PC-9 (cell line): ENCODE data around the gene MST1. TPM values are rescaled to one million over a fixed set of nuclear protein-coding genes. Genes with fewer than 3 reads are reported as not detected.
A peak's percentile ranks its signal among the peaks of the same experiment; 100 is the strongest.

Source experiments
- BruUV-seq: library from RNA; stranded (reverse); fragments of 400-500 nt; replicated peaks from 2 replicates; lab custom pipeline; 2021; lab: Mats Ljungman, UMichigan
- CTCF ChIA-PET: fragments of 300-600 bp; sonication (Branson Sonifier 250); formaldehyde crosslinking; loops from one replicate; lab custom pipeline; 2022; ENCODE audit warnings: antibody characterized with exemption; lab: Charles Lee
- POLR2A ChIA-PET: fragments of 300-600 bp; sonication (Branson Sonifier 250); formaldehyde crosslinking; loops from one replicate; lab custom pipeline; 2022; ENCODE audit warnings: antibody characterized with exemption; ENCODE audit not compliant: unreplicated experiment; lab: Charles Lee
- DNase-seq, 2 experiments: peaks; one replicate each; pipeline versions ENCODE4 v3.0.0 to v3.0.0-alpha.2; 2015 to 2022; ENCODE audit warnings: mixed read lengths in 1 of 2
- H2AFZ ChIP-seq: fragments of 200-600 bp; sonication (generic); 2 replicates; pipeline ENCODE4 v1.8.1; 2017; ENCODE audit warnings: antibody characterized with exemption
- H3F3A ChIP-seq: fragments of 200-600 bp; sonication (generic); 2 replicates; pipeline ENCODE4 v1.8.1; 2017; ENCODE audit warnings: antibody characterized with exemption, mild to moderate bottlenecking, low read depth; ENCODE audit not compliant: insufficient read depth
- H3K27ac ChIP-seq: fragments of 200-600 bp; sonication (generic); 2 replicates; pipeline ENCODE4 v1.6.1; 2016; ENCODE audit warnings: mixed run types
- H3K27me3 ChIP-seq: fragments of 200-600 bp; sonication (generic); 2 replicates; pipeline ENCODE4 v1.6.1; 2016; ENCODE audit warnings: low read depth, mixed run types; ENCODE audit not compliant: insufficient read depth
- H3K36me3 ChIP-seq: fragments of 200-600 bp; sonication (generic); 2 replicates; pipeline ENCODE4 v1.6.1; 2016; ENCODE audit warnings: low read depth, mixed run types
- H3K4me1 ChIP-seq: fragments of 200-600 bp; sonication (generic); replicated peaks from 2 replicates; pipeline ENCODE4 v1.6.1; 2016; ENCODE audit warnings: mixed run types; ENCODE audit not compliant: insufficient read depth
- H3K4me2 ChIP-seq: fragments of 200-600 bp; sonication (generic); 2 replicates; pipeline ENCODE4 v1.6.1; 2017; ENCODE audit warnings: mixed run types
- H3K4me3 ChIP-seq: fragments of 200-600 bp; sonication (generic); 2 replicates; pipeline ENCODE4 v1.6.1; 2016; ENCODE audit warnings: mixed run types
- H3K79me2 ChIP-seq: fragments of 200-600 bp; sonication (generic); 2 replicates; pipeline ENCODE4 v1.6.1; 2017; ENCODE audit warnings: low read depth, mixed run types
- H3K9me2 ChIP-seq: fragments of 200-600 bp; sonication (generic); 2 replicates; pipeline ENCODE4 v1.8.1; 2017; ENCODE audit warnings: mild to moderate bottlenecking; ENCODE audit not compliant: insufficient read depth
- H3K9me3 ChIP-seq: fragments of 200-600 bp; sonication (generic); 2 replicates; pipeline ENCODE4 v1.8.1; 2016; ENCODE audit warnings: low read depth; ENCODE audit not compliant: insufficient read depth
- H4K20me1 ChIP-seq: fragments of 200-600 bp; sonication (generic); 2 replicates; pipeline ENCODE4 v1.8.1; 2017; ENCODE audit not compliant: insufficient read depth
- EZH2 ChIP-seq: fragments of 200-600 bp; sonication (generic); IDR thresholded peaks from 2 replicates; pipeline ENCODE4 v1.8.0; 2017; ENCODE audit warnings: antibody characterized with exemption, low read depth
- intact Hi-C: fragments of 100-400 bp; cut with micrococcal nuclease; formaldehyde crosslinking; loops from one replicate; pipeline ENCODE4 v1.10.0; 2022; ENCODE audit not compliant: unreplicated experiment
- total RNA-seq: library from RNA; stranded (reverse); gene quantifications from 2 replicates; pipeline ENCODE4 v1.2.3, GENCODE V29; 2021
- TF ChIP-seq, protein P1 (sequence below): fragments of 200-600 bp; sonication (generic); conservative IDR thresholded peaks from 2 replicates; pipeline ENCODE4 v1.6.1; 2017; ENCODE audit warnings: mixed run types, antibody characterized with exemption, mild to moderate bottlenecking, moderate library complexity

The MST1 gene
- total RNA-seq, 1 experiment from 2014 or later = 10.4 TPM

DNA sequence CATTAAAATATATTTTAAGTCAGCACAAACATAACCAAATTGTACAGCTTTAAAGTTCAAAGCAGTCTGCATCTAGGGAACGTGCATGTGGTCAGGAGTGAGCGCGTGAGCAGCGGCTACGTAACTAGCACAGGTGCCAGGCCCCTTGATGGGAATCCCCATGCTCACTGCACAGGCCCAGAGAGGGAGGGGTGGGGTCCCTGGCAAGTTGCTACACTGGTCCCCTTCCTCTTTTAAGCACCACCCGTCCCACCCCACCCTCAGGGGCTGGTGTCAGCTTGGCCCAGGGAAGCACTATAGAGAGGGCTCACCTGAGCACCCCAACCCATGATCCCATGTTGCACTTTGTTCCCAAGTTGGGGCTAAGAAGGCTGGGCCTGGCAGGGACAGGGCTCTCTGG lies 35.3 kb upstream of the MST1 start:
- Histone ChIP-seq H3K36me3 (no peaks in the 10 kb centered on the region), H3K9me2 (no peaks in the 10 kb centered on the region), H3K4me2 (peak overlapping the region; percentile 89), H3F3A (peaks cover 15% of the 10 kb centered on the region; the same call in 1 of the 2 replicates), H3K4me3 (peak overlapping the region; percentile 86), H3K27me3 (no peaks in the 10 kb centered on the region), H4K20me1 (no peaks in the 10 kb centered on the region), H2AFZ (peak overlapping the region; percentile 73; the same call in 1 of the 2 replicates), H3K27ac (peak overlapping the region; percentile 71), H3K79me2 (peaks cover 9% of the 10 kb centered on the region), H3K4me1 (peaks cover 13% of the 10 kb centered on the region; the same call in 1 of the 2 replicates), H3K9me3 (no peaks in the 10 kb centered on the region)
- ChIA-PET CTCF (no interaction called here), POLR2A (no interaction called here)
- intact Hi-C loops = loop anchor here (1.0 to 5.0 kb wide), 3 partner anchors 62 to 182 kb away; partner anchors contain the start of genes INKA1 and IP6K1
- BruUV-seq = no TSS peak
- no peak for TF ChIP-seq EZH2
- TF ChIP-seq, protein P1, sequence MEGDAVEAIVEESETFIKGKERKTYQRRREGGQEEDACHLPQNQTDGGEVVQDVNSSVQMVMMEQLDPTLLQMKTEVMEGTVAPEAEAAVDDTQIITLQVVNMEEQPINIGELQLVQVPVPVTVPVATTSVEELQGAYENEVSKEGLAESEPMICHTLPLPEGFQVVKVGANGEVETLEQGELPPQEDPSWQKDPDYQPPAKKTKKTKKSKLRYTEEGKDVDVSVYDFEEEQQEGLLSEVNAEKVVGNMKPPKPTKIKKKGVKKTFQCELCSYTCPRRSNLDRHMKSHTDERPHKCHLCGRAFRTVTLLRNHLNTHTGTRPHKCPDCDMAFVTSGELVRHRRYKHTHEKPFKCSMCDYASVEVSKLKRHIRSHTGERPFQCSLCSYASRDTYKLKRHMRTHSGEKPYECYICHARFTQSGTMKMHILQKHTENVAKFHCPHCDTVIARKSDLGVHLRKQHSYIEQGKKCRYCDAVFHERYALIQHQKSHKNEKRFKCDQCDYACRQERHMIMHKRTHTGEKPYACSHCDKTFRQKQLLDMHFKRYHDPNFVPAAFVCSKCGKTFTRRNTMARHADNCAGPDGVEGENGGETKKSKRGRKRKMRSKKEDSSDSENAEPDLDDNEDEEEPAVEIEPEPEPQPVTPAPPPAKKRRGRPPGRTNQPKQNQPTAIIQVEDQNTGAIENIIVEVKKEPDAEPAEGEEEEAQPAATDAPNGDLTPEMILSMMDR = no peak
- DNase-seq = no peak

GRCh38 chr3:49723628-49724551 lies 34.6 kb upstream of the MST1 start, which contains the start of gene GMPPB:
TSS of gene GMPPB (minus strand) at chr3:49723951. CDS start at chr3:49723726, 225 bp downstream.
- Histone ChIP-seq H3F3A (peaks cover 15% of the 10 kb centered on the region; the same call in 1 of the 2 replicates), H3K79me2 (peaks cover 9% of the 10 kb centered on the region), H4K20me1 (no peaks in the 10 kb centered on the region), H3K9me2 (no peaks in the 10 kb centered on the region), H3K27me3 (no peaks in the 10 kb centered on the region), H3K9me3 (no peaks in the 10 kb centered on the region), H3K36me3 (no peaks in the 10 kb centered on the region), H3K4me1 (peaks cover 13% of the 10 kb centered on the region; the same call in 1 of the 2 replicates), H3K4me2 (peak within 1 kb of the TSS; percentile 93), H3K4me3 (peak within 1 kb of the TSS; percentile 86), H2AFZ (peak within 1 kb of the TSS; percentile 73), H3K27ac (peak within 1 kb of the TSS; percentile 78)
- CTCF ChIA-PET = no interaction called here
- intact Hi-C loops = loop anchor here (1.0 to 5.0 kb wide), 4 partner anchors 51 to 182 kb away; partner anchors contain the start of genes INKA1 and IP6K1
- peak; percentile 93 to 96 for DNase-seq
- TSS peak; percentile 83 for BruUV-seq
- POLR2A ChIA-PET = interaction anchor here (0.5 to 0.7 kb wide), 3 partner anchors 10 to 206 kb away, joined by 3 to 6 read pairs (median 3); partner anchors contain the start of gene MON1A
- TF ChIP-seq, protein P1 = no peak
- TF ChIP-seq EZH2 = no peak

- Histone ChIP-seq H3F3A (peaks cover 15% of the 10 kb centered on the region; the same call in 1 of the 2 replicates), H3K79me2 (peaks cover 9% of the 10 kb centered on the region), H3K9me3 (no peaks in the 10 kb centered on the region), H3K4me1 (peaks cover 13% of the 10 kb centered on the region; the same call in 1 of the 2 replicates), H2AFZ (peak overlapping the region; percentile 73; the same call in 1 of the 2 replicates), H3K27ac (peak overlapping the region; percentile 78), H3K36me3 (no peaks in the 10 kb centered on the region), H3K4me3 (peak overlapping the region; percentile 86), H3K4me2 (peak overlapping the region; percentile 93), H3K27me3 (no peaks in the 10 kb centered on the region), H3K9me2 (no peaks in the 10 kb centered on the region), H4K20me1 (no peaks in the 10 kb centered on the region)
- CTCF ChIA-PET = no interaction called here
- intact Hi-C loops = loop anchor here (2.0 to 5.0 kb wide), 2 partner anchors 50 to 79 kb away; partner anchors contain the start of gene INKA1
- POLR2A ChIA-PET = interaction anchor here (0.5 to 0.7 kb wide), 6 partner anchors 11 to 394 kb away, joined by 3 to 7 read pairs (median 4); partner anchors contain the start of gene MON1A
- peak; percentile 49 to 55 for DNase-seq
- no TSS peak for BruUV-seq
- TF ChIP-seq, protein P1 = no peak
- no peak for TF ChIP-seq EZH2
Observed at GRCh38 chr3:49723296-49723627, 34.0 kb upstream of the MST1 start.
